T-cell (primary cell): ENCODE measurements around the gene PHF20. TPM values are rescaled to one million over a fixed set of nuclear protein-coding genes. Genes with fewer than 3 reads are reported as not detected.
A peak's percentile ranks its signal among the peaks of the same experiment; 100 is the strongest.

ENCODE experiments used
- ATAC-seq, 4 experiments: fragments of 200-7000 bp in 3 of 4; fragments of 150-1000 bp in 1 of 4; cut with Tn5 transposase; replicated peaks in 1 of 4; 1 replicate in 3 of 4; 2 replicates in 1 of 4; pipeline ENCODE4 v1.10.0; 2021; ENCODE audit warnings: moderate library complexity in 3 of 4, mild to moderate bottlenecking in 2 of 4, moderate number of reproducible peaks in 1 of 4
- CTCF ChIA-PET, 2 donors: fragments of 300-600 bp; sonication (Branson Sonifier 250); formaldehyde crosslinking; loops; one replicate each; lab custom pipeline; 2022; ENCODE audit warnings: antibody characterized with exemption in 2 of 2; lab: Charles Lee
- POLR2A ChIA-PET, 2 donors: fragments of 300-600 bp; sonication (Branson Sonifier 250); formaldehyde crosslinking; loops; one replicate each; lab custom pipeline; 2022; ENCODE audit warnings: antibody characterized with exemption in 2 of 2; lab: Charles Lee
- DNase-seq, 35 experiments: peaks; one replicate each; pipeline versions ENCODE4 v3.0.0 to v3.0.0-alpha.2; 2013 to 2023
- H3K27ac ChIP-seq: one replicate; pipeline ENCODE4 v1.5.1; 2013; ENCODE audit warnings: low read length
- H3K27me3 ChIP-seq, 2 experiments: replicated peaks in 1 of 2; 1 replicate in 1 of 2; 2 replicates in 1 of 2; pipeline versions ENCODE4 v1.6.1 to v1.7.0; 2013; ENCODE audit warnings: low read length in 1 of 2, mixed read lengths in 1 of 2; ENCODE audit not compliant: control insufficient read depth in 2 of 2, insufficient read depth in 2 of 2; ENCODE audit errors: extremely low read depth in 1 of 2
- H3K36me3 ChIP-seq, 2 donors: 1 replicate in 1 of 2; 2 replicates in 1 of 2; pipeline versions ENCODE4 v1.6.1 to v1.7.0; 2013; ENCODE audit warnings: low read length in 1 of 2; ENCODE audit not compliant: control insufficient read depth in 2 of 2, insufficient read depth in 1 of 2; ENCODE audit errors: extremely low read depth in 1 of 2
- H3K4me1 ChIP-seq, 2 experiments: 1 replicate in 1 of 2; 2 replicates in 1 of 2; pipeline versions ENCODE4 v1.6.1 to v1.7.0; 2013; ENCODE audit warnings: low read length in 2 of 2, mixed read lengths in 1 of 2; ENCODE audit not compliant: insufficient read depth in 2 of 2, control insufficient read depth in 1 of 2; ENCODE audit errors: extremely low read depth in 1 of 2
- H3K4me3 ChIP-seq, 2 donors: 1 replicate in 1 of 2; 2 replicates in 1 of 2; pipeline versions ENCODE4 v1.5.1 to v1.7.0; 2013; ENCODE audit warnings: mild to moderate bottlenecking in 2 of 2, low read length in 1 of 2, moderate library complexity in 1 of 2; ENCODE audit not compliant: control insufficient read depth in 1 of 2; ENCODE audit errors: extremely low read depth in 1 of 2
- H3K9me3 ChIP-seq: 2 replicates; pipeline ENCODE4 v1.7.0; 2013
- H3K27ac Mint-ChIP-seq, 2 donors: one replicate each; pipeline ENCODE4 v1.8.0; 2020 to 2021; ENCODE audit warnings: mild to moderate bottlenecking in 2 of 2, mixed read lengths in 2 of 2
- H3K27me3 Mint-ChIP-seq, 2 donors: one replicate each; pipeline ENCODE4 v1.8.0; 2021 to 2022; ENCODE audit warnings: mixed read lengths in 2 of 2
- H3K36me3 Mint-ChIP-seq: one replicate; pipeline ENCODE4 v1.8.0; 2021; ENCODE audit warnings: mixed read lengths
- H3K4me1 Mint-ChIP-seq, 3 donors: one replicate each; pipeline ENCODE4 v1.8.0; 2020 to 2022; ENCODE audit warnings: mixed read lengths in 3 of 3, mild to moderate bottlenecking in 1 of 3
- H3K4me3 Mint-ChIP-seq, 3 donors: one replicate each; pipeline ENCODE4 v1.8.0; 2020 to 2022; ENCODE audit warnings: mild to moderate bottlenecking in 3 of 3, mixed read lengths in 3 of 3, moderate library complexity in 3 of 3
- H3K9me3 Mint-ChIP-seq, 3 donors: one replicate each; pipeline ENCODE4 v1.8.0; 2020 to 2022; ENCODE audit warnings: mixed read lengths in 3 of 3
- WGBS: methylation state at CpG from one replicate; pipeline ENCODE4 v1.1.5; 2013; ENCODE audit warnings: missing lambda C conversion rate; ENCODE audit not compliant: insufficient coverage; 5-methylcytosine and 5-hydroxymethylcytosine counted together
- total RNA-seq, 35 experiments: library from RNA in 6 of 35; stranded (reverse) in 6 of 35; fragments of 120-200 nt in 1 of 35; gene quantifications; one replicate each; pipeline versions ENCODE4 v1.2.1 to v1.2.4 and lab custom pipeline; 2013 to 2026

Gene PHF20
- total RNA-seq, 5 donors from 2014 or later (not counting 1 experiment from before 2014, with no cell fraction given): 67.8 to 174 (median 68.9) TPM

GRCh38 chr20:35831029-35831428 is 59.2 kb downstream of the PHF20 start:
- H3K27ac ChIP-seq: no peak overlapping the region
- Mint-ChIP-seq H3K9me3 (peaks cover 0 to 3% (median 0%) of the 10 kb centered on the region in 3 donors), H3K36me3 (peaks cover 41% of the 10 kb centered on the region), H3K4me3 (no peak overlapping the region), H3K27me3 (no peaks in the 10 kb centered on the region), H3K27ac (peak overlapping the region in 1 of 2 donors; percentile 13), H3K4me1 (peaks cover 41 to 47% (median 47%) of the 10 kb centered on the region in 3 donors)
- ATAC-seq (no peak), DNase-seq (no peak)
- WGBS: no CpG with 5 or more reads among the region's 1 CpG
- H3K36me3 ChIP-seq: peaks cover 0 to 6% of the 10 kb centered on the region in 2 donors
- H3K4me3 ChIP-seq: no peak overlapping the region
- H3K27me3 ChIP-seq: no peaks in the 10 kb centered on the region
- ChIA-PET POLR2A (no interaction called here), CTCF (no interaction called here)
- no peaks in the 10 kb centered on the region for H3K9me3 ChIP-seq
- no peaks in the 10 kb centered on the region for H3K4me1 ChIP-seq

GRCh38 chr20:35831971-35832370 is 60.2 kb downstream of the PHF20 start:
- Mint-ChIP-seq H3K27ac (peak overlapping the region; percentile 41 to 59), H3K9me3 (peaks cover 0 to 3% (median 0%) of the 10 kb centered on the region in 3 donors), H3K4me3 (no peak overlapping the region), H3K4me1 (peaks cover 33 to 44% (median 44%) of the 10 kb centered on the region in 3 donors), H3K36me3 (peaks cover 36% of the 10 kb centered on the region), H3K27me3 (no peaks in the 10 kb centered on the region)
- H3K27me3 ChIP-seq: no peaks in the 10 kb centered on the region
- 71% methylated on average over 1 of the region's 2 CpGs for WGBS
- H3K4me3 ChIP-seq: no peak overlapping the region
- H3K36me3 ChIP-seq: peaks cover 0 to 6% of the 10 kb centered on the region in 2 donors
- DNase-seq: no peak
- ChIA-PET CTCF (no interaction called here), POLR2A (interaction anchor here in 1 of 2 donors (0.5 kb wide), 1 partner anchor 801 kb away, joined by 7 read pairs; no protein-coding TSS in a partner anchor)
- no peaks in the 10 kb centered on the region for H3K4me1 ChIP-seq
- no peaks in the 10 kb centered on the region for H3K9me3 ChIP-seq
- ATAC-seq: no peak
- H3K27ac ChIP-seq: no peak overlapping the region

DNA sequence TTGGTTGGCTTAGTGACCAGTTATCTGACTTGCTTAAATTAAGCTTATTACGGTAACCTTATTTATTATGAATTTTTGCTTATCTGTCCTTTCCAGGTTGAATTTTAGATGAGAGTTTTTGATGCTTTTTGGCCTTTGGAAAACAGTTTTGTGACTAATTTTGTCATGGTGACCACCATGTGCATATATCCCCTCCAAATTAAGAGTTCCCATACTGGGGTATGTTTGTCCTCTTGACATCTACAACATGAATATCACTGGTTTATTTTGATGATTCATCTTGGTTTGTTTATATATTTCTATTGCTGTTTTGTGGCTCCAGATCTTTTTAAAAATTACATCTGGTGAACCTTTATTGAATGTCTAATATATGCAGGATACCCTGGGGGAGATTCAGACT is 61.4 kb downstream of the PHF20 start:
- Histone ChIP-seq H3K36me3 (peaks cover 0 to 6% of the 10 kb centered on the region in 2 donors), H3K27me3 (no peaks in the 10 kb centered on the region), H3K9me3 (no peaks in the 10 kb centered on the region), H3K4me1 (no peaks in the 10 kb centered on the region), H3K4me3 (no peak overlapping the region), H3K27ac (no peak overlapping the region)
- ATAC-seq (no peak), DNase-seq (no peak)
- H3K4me1 Mint-ChIP-seq: peaks cover 43 to 51% (median 48%) of the 10 kb centered on the region in 3 donors
- peaks cover 30% of the 10 kb centered on the region for H3K36me3 Mint-ChIP-seq
- H3K27ac Mint-ChIP-seq: peak overlapping the region; percentile 0 to 67
- CTCF ChIA-PET: no interaction called here
- POLR2A ChIA-PET: no interaction called here
- WGBS: no CpG with 5 or more reads among the region's 1 CpG
- peaks cover 0 to 3% (median 0%) of the 10 kb centered on the region in 3 donors for H3K9me3 Mint-ChIP-seq
- H3K4me3 Mint-ChIP-seq: no peak overlapping the region
- H3K27me3 Mint-ChIP-seq: no peaks in the 10 kb centered on the region

DNA sequence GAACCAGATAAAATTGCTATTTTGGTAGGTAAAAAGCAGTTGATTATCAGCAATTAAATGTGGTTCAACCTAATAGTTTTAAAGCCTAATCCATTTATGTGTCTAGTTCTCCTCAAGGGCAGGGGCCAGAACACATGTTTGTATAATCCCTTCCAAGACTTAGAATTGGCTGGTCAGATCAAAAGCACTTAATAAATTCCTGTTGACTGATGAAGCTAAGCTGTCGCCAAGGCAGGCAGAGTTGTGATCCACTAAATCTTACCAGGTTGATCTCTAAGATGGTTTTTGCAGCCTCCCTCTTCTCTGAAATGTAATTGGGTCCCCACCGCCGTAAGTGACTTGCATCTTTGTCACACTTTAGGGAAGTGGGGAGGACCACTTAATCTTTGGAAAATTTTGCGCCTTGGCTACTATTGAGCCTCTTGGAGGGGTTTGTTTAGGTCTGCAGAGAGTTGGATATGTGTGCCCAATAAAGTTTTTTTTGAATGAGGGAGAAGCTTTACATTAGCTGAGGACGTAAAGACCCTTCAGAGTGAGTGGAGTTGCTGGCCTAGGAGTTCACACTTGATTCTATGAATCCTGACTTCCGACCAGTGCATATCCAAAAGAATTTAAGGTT is 65.9 kb downstream of the PHF20 start:
- POLR2A ChIA-PET: no interaction called here
- H3K27ac Mint-ChIP-seq: peak overlapping the region; percentile 52 to 68
- H3K27ac ChIP-seq: no peak overlapping the region

GRCh38 chr20:35838205-35838604 is 66.4 kb downstream of the PHF20 start:
- no peak overlapping the region for H3K27ac ChIP-seq

More for the DNA sequence above, 65.9 kb downstream of the PHF20 start:
- Mint-ChIP-seq H3K36me3 (peaks cover 17% of the 10 kb centered on the region), H3K4me3 (no peak overlapping the region), H3K27me3 (no peaks in the 10 kb centered on the region), H3K9me3 (peaks cover 0 to 3% (median 0%) of the 10 kb centered on the region in 3 donors), H3K4me1 (peaks cover 46 to 68% (median 56%) of the 10 kb centered on the region in 3 donors)
- 96% methylated on average over 3 of the region's 6 CpGs for WGBS
- ATAC-seq (no peak), DNase-seq (no peak)
- Histone ChIP-seq H3K36me3 (peaks cover 0 to 5% of the 10 kb centered on the region in 2 donors), H3K9me3 (peaks cover 2% of the 10 kb centered on the region), H3K27me3 (no peaks in the 10 kb centered on the region), H3K4me3 (no peak overlapping the region), H3K4me1 (peaks cover 5 to 17% of the 10 kb centered on the region in 2 experiments)
- CTCF ChIA-PET: no interaction called here

GRCh38 chr20:35839904-35840303 is 68.1 kb downstream of the PHF20 start:
- Histone ChIP-seq H3K27me3 (no peaks in the 10 kb centered on the region), H3K9me3 (peaks cover 2% of the 10 kb centered on the region), H3K4me1 (peaks cover 5 to 17% of the 10 kb centered on the region in 2 experiments), H3K36me3 (peaks cover 0 to 24% of the 10 kb centered on the region in 2 donors), H3K27ac (peak overlapping the region; percentile 5), H3K4me3 (no peak overlapping the region)
- peaks cover 40 to 57% (median 47%) of the 10 kb centered on the region in 3 donors for H3K4me1 Mint-ChIP-seq
- H3K4me3 Mint-ChIP-seq: peak overlapping the region in 1 of 3 donors; percentile 7
- CTCF ChIA-PET: no interaction called here
- POLR2A ChIA-PET: interaction anchor here (0.6 to 0.7 kb wide), 2 partner anchors 24 to 116 kb away, joined by 3 to 5 read pairs; no protein-coding TSS in a partner anchor
- DNase-seq (peak in 1 of 35 experiments; percentile 28), ATAC-seq (peak; percentile 70 to 78 (median 72))
- H3K36me3 Mint-ChIP-seq: peaks cover 26% of the 10 kb centered on the region
- peaks cover 0 to 3% (median 0%) of the 10 kb centered on the region in 3 donors for H3K9me3 Mint-ChIP-seq
- WGBS: no CpG with 5 or more reads among the region's 1 CpG
- peak overlapping the region; percentile 83 to 85 for H3K27ac Mint-ChIP-seq
- no peaks in the 10 kb centered on the region for H3K27me3 Mint-ChIP-seq

More at GRCh38 chr20:35838205-35838604, 66.4 kb downstream of the PHF20 start:
- H3K27me3 ChIP-seq: no peaks in the 10 kb centered on the region
- Mint-ChIP-seq H3K36me3 (peaks cover 20% of the 10 kb centered on the region), H3K9me3 (peaks cover 0 to 3% (median 0%) of the 10 kb centered on the region in 3 donors), H3K27me3 (no peaks in the 10 kb centered on the region), H3K4me3 (no peak overlapping the region), H3K27ac (no peak overlapping the region), H3K4me1 (peaks cover 46 to 65% (median 53%) of the 10 kb centered on the region in 3 donors)
- H3K9me3 ChIP-seq: peaks cover 2% of the 10 kb centered on the region
- WGBS: 91% methylated on average over 4 of the region's 4 CpGs
- peaks cover 5 to 17% of the 10 kb centered on the region in 2 experiments for H3K4me1 ChIP-seq
- CTCF ChIA-PET: no interaction called here
- H3K36me3 ChIP-seq: peaks cover 0 to 11% of the 10 kb centered on the region in 2 donors
- ATAC-seq: no peak
- H3K4me3 ChIP-seq: no peak overlapping the region
- POLR2A ChIA-PET: no interaction called here
- DNase-seq: no peak
